GM23338 (cell line): ENCODE results near the gene PGGT1B.

Experiments used
- CREB1 ChIP-seq: fragments of 250-450 bp; sonication (Bioruptor Pico); IDR thresholded peaks from 2 replicates; pipeline ENCODE4 v1.5.0; 2020; ENCODE audit warnings: low read depth, mild to moderate bottlenecking, moderate library complexity
- CTCF ChIP-seq, 2 experiments: fragments of 200-600 bp in 1 of 2; sonication (generic) in 1 of 2; conservative IDR thresholded peaks; 2 replicates each; pipeline versions ENCODE4 v1.5.1 to v1.6.1; 2016 to 2017; ENCODE audit warnings: antibody characterized with exemption in 2 of 2, low read depth in 2 of 2, mild to moderate bottlenecking in 2 of 2, moderate library complexity in 1 of 2
- EZH2 ChIP-seq: fragments of 200-600 bp; sonication (generic); IDR thresholded peaks from one replicate; pipeline ENCODE4 v1.8.0; 2017; ENCODE audit warnings: antibody characterized with exemption, mild to moderate bottlenecking, low read depth; ENCODE audit not compliant: unreplicated experiment
- JUNB ChIP-seq: IDR thresholded peaks from one replicate; pipeline ENCODE4 v1.6.1; 2016; ENCODE audit warnings: antibody characterized with exemption; ENCODE audit not compliant: unreplicated experiment
- NANOG ChIP-seq: IDR thresholded peaks from 2 replicates; pipeline ENCODE4 v1.6.1; 2016; ENCODE audit warnings: antibody characterized with exemption, borderline replicate concordance
- POLR2AphosphoS5 ChIP-seq: IDR thresholded peaks from 2 replicates; pipeline ENCODE4 v1.6.1; 2016; ENCODE audit warnings: antibody characterized with exemption, low read depth
- REST ChIP-seq: IDR thresholded peaks from one replicate; pipeline ENCODE4 v1.6.1; 2018; ENCODE audit warnings: antibody characterized with exemption; ENCODE audit not compliant: unreplicated experiment
- STAT1 ChIP-seq: IDR thresholded peaks from one replicate; pipeline ENCODE4 v1.6.1; 2016; ENCODE audit warnings: antibody characterized with exemption; ENCODE audit not compliant: unreplicated experiment
- ZNF462 ChIP-seq: fragments of 250-450 bp; sonication (Bioruptor Pico); IDR thresholded peaks from 2 replicates; pipeline ENCODE4 v1.5.0; 2020; ENCODE audit warnings: mild to moderate bottlenecking, moderate library complexity

GRCh38 chr5:115231598-115231997 is 31.1 kb downstream of the PGGT1B start:
- no peak for TF ChIP-seq CTCF (conservative IDR thresholded peaks at IDR 0.05; ENCODE audit: low read depth in 2 of 2)
- no peak for TF ChIP-seq REST
- TF ChIP-seq ZNF462 (CRISPR knock-in tag): no peak
- TF ChIP-seq POLR2AphosphoS5: no peak
- no peak for TF ChIP-seq STAT1
- no peak for TF ChIP-seq EZH2
- no peak for TF ChIP-seq NANOG
- no peak for TF ChIP-seq CREB1 (CRISPR knock-in tag)
- no peak for TF ChIP-seq JUNB
